ENCODE results near the gene B4GALT5. TPM values are rescaled to one million over a fixed set of nuclear protein-coding genes. Genes with fewer than 3 reads are reported as not detected.
A peak's percentile ranks its signal among the peaks of the same experiment; 100 is the strongest.

B4GALT5 gene
- total and polyA plus RNA-seq, 2 donors (not counting 1 experiment from before 2014, with no cell fraction given), result 21.0 to 28.0 TPM

DNA sequence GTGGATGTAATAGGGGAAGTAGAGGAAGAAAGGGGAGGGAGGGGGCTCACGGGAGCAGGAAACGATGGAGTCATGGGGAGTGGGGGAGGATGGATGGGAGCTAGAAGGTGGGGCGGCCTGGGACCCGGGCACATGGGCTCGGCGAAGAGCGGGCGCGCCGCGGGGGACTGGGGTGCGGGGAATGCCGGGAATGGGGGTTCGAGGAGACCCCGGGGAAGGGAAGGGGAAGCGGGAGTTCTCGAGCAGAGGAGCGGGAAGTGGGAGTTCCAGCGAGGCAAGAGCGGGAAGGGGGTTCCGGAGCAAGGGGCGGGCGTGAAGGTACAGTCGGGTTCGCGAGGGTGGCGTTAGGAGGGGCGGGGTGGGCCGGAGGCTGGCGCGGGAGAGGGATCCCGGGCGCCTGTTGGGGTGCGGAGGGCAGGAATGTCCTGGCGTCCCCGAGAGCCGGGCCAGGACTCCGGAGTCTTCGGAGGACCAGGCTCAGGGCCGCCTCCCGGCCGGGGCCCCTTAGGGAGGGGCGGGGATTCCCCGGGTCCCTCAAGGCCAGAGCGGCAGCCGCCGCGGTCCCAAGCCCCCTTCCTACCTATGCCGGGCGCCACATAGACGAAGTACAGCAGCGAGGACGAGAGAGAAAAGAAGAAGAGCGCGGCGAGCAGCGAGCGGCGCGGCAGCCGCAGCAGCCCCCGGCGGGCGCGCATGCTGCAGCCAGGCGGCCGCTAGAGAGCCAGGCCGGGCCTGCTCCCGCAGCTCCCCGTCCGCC lies 504 bp downstream of the B4GALT5 start:
- Histone ChIP-seq H3K4me1 (ENCODE audit: control insufficient read depth, extremely low read depth, insufficient read depth, low read length) (peaks cover 6% of the 10 kb centered on the region), H3K9me3 (ENCODE audit: control insufficient read depth, insufficient read depth, low read depth, low read length) (no peaks in the 10 kb centered on the region), H3K27me3 (ENCODE audit: control insufficient read depth, insufficient read depth, low read length) (no peaks in the 10 kb centered on the region), H2AFZ (ENCODE audit: low read length) (peak overlapping the region; percentile 52), H3K27ac (ENCODE audit: insufficient read depth, low read length) (peak overlapping the region; percentile 58), H3K9ac (ENCODE audit: insufficient read depth, low read length) (peak overlapping the region; percentile 65), H3K4me3 (replicated peaks in 1 of 4; ENCODE audit: control extremely low read depth in 1 of 4, insufficient read depth in 1 of 4, low read depth in 3 of 4, low read length in 4 of 4) (peak overlapping the region; percentile 65 to 84 (median 80)), H3K4me2 (ENCODE audit: extremely low read depth, insufficient read depth, low read length) (peak overlapping the region; percentile 85), H4K20me1 (ENCODE audit: control insufficient read depth, extremely low read depth, insufficient read depth, low read length) (no peaks in the 10 kb centered on the region), H3K36me3 (ENCODE audit: control insufficient read depth, insufficient read depth, low read length) (no peaks in the 10 kb centered on the region), H3K79me2 (ENCODE audit: control insufficient read depth, insufficient read depth, low read length) (peaks cover 24% of the 10 kb centered on the region)
- no peak for TF ChIP-seq EZH2 (IDR thresholded peaks at IDR 0.05; ENCODE audit: low read length, missing control alignments)
- TF ChIP-seq, protein P1, sequence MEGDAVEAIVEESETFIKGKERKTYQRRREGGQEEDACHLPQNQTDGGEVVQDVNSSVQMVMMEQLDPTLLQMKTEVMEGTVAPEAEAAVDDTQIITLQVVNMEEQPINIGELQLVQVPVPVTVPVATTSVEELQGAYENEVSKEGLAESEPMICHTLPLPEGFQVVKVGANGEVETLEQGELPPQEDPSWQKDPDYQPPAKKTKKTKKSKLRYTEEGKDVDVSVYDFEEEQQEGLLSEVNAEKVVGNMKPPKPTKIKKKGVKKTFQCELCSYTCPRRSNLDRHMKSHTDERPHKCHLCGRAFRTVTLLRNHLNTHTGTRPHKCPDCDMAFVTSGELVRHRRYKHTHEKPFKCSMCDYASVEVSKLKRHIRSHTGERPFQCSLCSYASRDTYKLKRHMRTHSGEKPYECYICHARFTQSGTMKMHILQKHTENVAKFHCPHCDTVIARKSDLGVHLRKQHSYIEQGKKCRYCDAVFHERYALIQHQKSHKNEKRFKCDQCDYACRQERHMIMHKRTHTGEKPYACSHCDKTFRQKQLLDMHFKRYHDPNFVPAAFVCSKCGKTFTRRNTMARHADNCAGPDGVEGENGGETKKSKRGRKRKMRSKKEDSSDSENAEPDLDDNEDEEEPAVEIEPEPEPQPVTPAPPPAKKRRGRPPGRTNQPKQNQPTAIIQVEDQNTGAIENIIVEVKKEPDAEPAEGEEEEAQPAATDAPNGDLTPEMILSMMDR (conservative IDR thresholded peaks at IDR 0.05 in 1 of 2, IDR thresholded peaks at IDR 0.05 in 1 of 2; ENCODE audit: low read depth in 1 of 2, low read length in 2 of 2), result no peak
- DNase-seq (ENCODE audit: low read depth in 2 of 2), result no peak

DNA sequence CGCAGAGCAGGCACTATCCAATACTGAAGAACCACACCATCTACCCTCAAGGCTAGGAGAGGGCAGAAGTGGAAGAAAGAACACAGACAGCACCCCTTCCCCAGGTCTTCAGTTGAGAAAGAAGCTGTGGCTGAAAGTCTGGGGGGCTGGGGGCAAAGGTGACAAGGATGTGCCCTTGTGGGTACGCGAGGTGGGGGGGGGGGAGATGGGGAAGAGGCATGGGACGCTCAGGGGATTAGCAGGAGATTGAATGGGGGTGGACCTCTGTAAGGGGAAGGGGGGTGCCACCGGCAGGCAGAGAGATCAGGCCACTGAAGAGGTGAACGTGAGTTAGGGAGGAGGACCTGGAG lies 1.1 kb downstream of the B4GALT5 start:
- DNase-seq (ENCODE audit: low read depth in 2 of 2), result no peak
- Histone ChIP-seq H3K9me3 (ENCODE audit: control insufficient read depth, insufficient read depth, low read depth, low read length) (no peaks in the 10 kb centered on the region), H3K27ac (ENCODE audit: insufficient read depth, low read length) (no peak overlapping the region), H3K4me1 (ENCODE audit: control insufficient read depth, extremely low read depth, insufficient read depth, low read length) (peaks cover 6% of the 10 kb centered on the region), H2AFZ (ENCODE audit: low read length) (peak overlapping the region; percentile 52), H3K4me2 (ENCODE audit: extremely low read depth, insufficient read depth, low read length) (peak overlapping the region; percentile 85), H3K79me2 (ENCODE audit: control insufficient read depth, insufficient read depth, low read length) (peaks cover 24% of the 10 kb centered on the region), H3K27me3 (ENCODE audit: control insufficient read depth, insufficient read depth, low read length) (no peaks in the 10 kb centered on the region), H3K4me3 (replicated peaks in 1 of 4; ENCODE audit: control extremely low read depth in 1 of 4, insufficient read depth in 1 of 4, low read depth in 3 of 4, low read length in 4 of 4) (peak overlapping the region; percentile 65 to 84 (median 80)), H3K9ac (ENCODE audit: insufficient read depth, low read length) (peak overlapping the region; percentile 65), H3K36me3 (ENCODE audit: control insufficient read depth, insufficient read depth, low read length) (no peaks in the 10 kb centered on the region), H4K20me1 (ENCODE audit: control insufficient read depth, extremely low read depth, insufficient read depth, low read length) (no peaks in the 10 kb centered on the region)
- TF ChIP-seq, protein P1 (conservative IDR thresholded peaks at IDR 0.05 in 1 of 2, IDR thresholded peaks at IDR 0.05 in 1 of 2; ENCODE audit: low read depth in 1 of 2, low read length in 2 of 2), result no peak
- TF ChIP-seq EZH2 (IDR thresholded peaks at IDR 0.05; ENCODE audit: low read length, missing control alignments), result no peak

DNA sequence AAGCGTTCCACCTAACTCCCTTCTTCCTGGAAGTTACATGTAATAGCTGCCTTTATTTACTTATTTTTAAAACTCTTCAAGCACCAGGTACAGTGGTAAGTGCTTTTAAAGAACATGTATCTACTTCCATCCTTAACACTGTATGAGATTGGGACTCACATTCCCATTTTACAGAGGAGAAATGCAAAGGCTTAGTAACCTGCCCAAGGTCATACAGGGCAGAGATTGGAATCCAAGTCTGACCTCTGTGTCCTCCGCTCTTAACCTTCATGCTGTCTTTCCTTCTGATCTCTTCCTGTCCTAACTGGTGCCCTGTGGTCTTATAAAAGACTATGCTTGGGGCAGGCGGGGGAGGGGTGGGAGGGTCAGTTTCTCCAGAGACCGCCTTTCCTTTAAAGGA lies 1.6 kb downstream of the B4GALT5 start:
- H3K4me1 ChIP-seq (ENCODE audit: control insufficient read depth, extremely low read depth, insufficient read depth, low read length), result peaks cover 6% of the 10 kb centered on the region
- H3K36me3 ChIP-seq (ENCODE audit: control insufficient read depth, insufficient read depth, low read length), result no peaks in the 10 kb centered on the region
- no peaks in the 10 kb centered on the region for H4K20me1 ChIP-seq (ENCODE audit: control insufficient read depth, extremely low read depth, insufficient read depth, low read length)
- H3K27ac ChIP-seq (ENCODE audit: insufficient read depth, low read length), result no peak overlapping the region
- H3K9me3 ChIP-seq (ENCODE audit: control insufficient read depth, insufficient read depth, low read depth, low read length), result no peaks in the 10 kb centered on the region
- H3K4me3 ChIP-seq (replicated peaks in 1 of 4; ENCODE audit: control extremely low read depth in 1 of 4, insufficient read depth in 1 of 4, low read depth in 3 of 4, low read length in 4 of 4), result peak overlapping the region in 3 of 4 experiments; percentile 65 to 84 (median 77)
- no peak for TF ChIP-seq EZH2 (IDR thresholded peaks at IDR 0.05; ENCODE audit: low read length, missing control alignments)
- TF ChIP-seq, protein P1 (conservative IDR thresholded peaks at IDR 0.05 in 1 of 2, IDR thresholded peaks at IDR 0.05 in 1 of 2; ENCODE audit: low read depth in 1 of 2, low read length in 2 of 2), result no peak
- no peak overlapping the region for H2AFZ ChIP-seq (ENCODE audit: low read length)
- no peaks in the 10 kb centered on the region for H3K27me3 ChIP-seq (ENCODE audit: control insufficient read depth, insufficient read depth, low read length)
- H3K9ac ChIP-seq (ENCODE audit: insufficient read depth, low read length), result no peak overlapping the region
- peaks cover 25% of the 10 kb centered on the region for H3K79me2 ChIP-seq (ENCODE audit: control insufficient read depth, insufficient read depth, low read length)
- peak in 1 of 2 donors; percentile 19 for DNase-seq (ENCODE audit: low read depth in 2 of 2)
- peak overlapping the region; percentile 85 for H3K4me2 ChIP-seq (ENCODE audit: extremely low read depth, insufficient read depth, low read length)

Measured in fibroblast of lung (primary cell).